ENCODE measurements around the gene HLA-DPB1. TPM values are rescaled to one million over a fixed set of nuclear protein-coding genes. Genes with fewer than 3 reads are reported as not detected.

HLA-DPB1 gene
- total RNA-seq, 2 experiments from 2014 or later: 29.0 to 31.7 TPM

DNA sequence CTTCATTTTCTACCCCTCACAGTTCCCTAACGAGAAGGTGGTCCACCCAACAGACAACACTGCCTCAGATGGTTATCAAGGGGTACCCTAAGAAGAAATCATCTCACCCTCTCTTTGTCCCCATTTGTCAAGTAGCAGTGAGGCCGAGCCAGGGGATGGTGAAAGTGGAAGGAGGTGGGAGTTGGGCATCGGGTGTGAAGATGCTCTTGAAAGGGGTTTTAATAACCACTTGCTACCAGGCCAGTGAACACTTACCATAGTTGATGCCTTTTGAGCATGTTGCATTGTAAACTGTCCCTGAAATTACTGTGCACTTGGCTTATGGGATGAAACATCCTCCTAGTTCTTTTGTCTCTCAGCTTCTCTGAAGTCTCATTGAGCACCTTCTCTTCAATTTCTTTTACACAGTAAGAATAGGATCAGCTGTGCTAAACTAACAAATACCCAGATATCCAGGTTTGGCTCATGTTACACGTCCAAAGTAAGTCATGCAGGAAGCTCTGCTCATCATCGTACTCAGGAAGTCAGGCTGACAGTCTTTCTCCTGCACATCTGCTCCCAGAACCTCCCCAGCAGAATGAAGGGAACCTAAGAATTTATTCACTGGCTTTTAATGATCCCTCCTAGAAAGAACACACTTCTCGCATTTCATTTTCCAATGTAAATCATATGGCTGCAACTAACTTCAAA is 13.3 kb downstream of the HLA-DPB1 start:
- no peaks in the 10 kb centered on the region for H3K4me1 Mint-ChIP-seq (ENCODE audit: low read depth)
- Histone ChIP-seq H3K4me3 (ENCODE audit: low read length) (no peak overlapping the region), H3K4me1 (ENCODE audit: insufficient read depth, low read length) (peaks cover 7% of the 10 kb centered on the region), H3K27me3 (ENCODE audit: control insufficient read depth in 1 of 2, insufficient read depth in 2 of 2, low read length in 2 of 2) (peaks cover 0 to 4% of the 10 kb centered on the region in 2 experiments), H3K36me3 (ENCODE audit: insufficient read depth, low read length) (peaks cover 8% of the 10 kb centered on the region), H3K9me3 (ENCODE audit: control insufficient read depth in 1 of 2, insufficient read depth in 1 of 2, low read length in 2 of 2) (no peaks in the 10 kb centered on the region), H3K27ac (ENCODE audit: low read depth in 1 of 2, low read length in 2 of 2) (no peak overlapping the region)
- POLR2A ChIA-PET: no interaction called here
- H3K27me3 Mint-ChIP-seq: peaks cover 6% of the 10 kb centered on the region
- H3K27ac Mint-ChIP-seq: no peak overlapping the region
- no peak overlapping the region for H3K4me3 Mint-ChIP-seq
- no peaks in the 10 kb centered on the region for H3K9me3 Mint-ChIP-seq
- TF ChIP-seq, protein P1, sequence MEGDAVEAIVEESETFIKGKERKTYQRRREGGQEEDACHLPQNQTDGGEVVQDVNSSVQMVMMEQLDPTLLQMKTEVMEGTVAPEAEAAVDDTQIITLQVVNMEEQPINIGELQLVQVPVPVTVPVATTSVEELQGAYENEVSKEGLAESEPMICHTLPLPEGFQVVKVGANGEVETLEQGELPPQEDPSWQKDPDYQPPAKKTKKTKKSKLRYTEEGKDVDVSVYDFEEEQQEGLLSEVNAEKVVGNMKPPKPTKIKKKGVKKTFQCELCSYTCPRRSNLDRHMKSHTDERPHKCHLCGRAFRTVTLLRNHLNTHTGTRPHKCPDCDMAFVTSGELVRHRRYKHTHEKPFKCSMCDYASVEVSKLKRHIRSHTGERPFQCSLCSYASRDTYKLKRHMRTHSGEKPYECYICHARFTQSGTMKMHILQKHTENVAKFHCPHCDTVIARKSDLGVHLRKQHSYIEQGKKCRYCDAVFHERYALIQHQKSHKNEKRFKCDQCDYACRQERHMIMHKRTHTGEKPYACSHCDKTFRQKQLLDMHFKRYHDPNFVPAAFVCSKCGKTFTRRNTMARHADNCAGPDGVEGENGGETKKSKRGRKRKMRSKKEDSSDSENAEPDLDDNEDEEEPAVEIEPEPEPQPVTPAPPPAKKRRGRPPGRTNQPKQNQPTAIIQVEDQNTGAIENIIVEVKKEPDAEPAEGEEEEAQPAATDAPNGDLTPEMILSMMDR (IDR thresholded peaks at IDR 0.05): no peak
- peaks cover 21% of the 10 kb centered on the region for H3K36me3 Mint-ChIP-seq (ENCODE audit: low read depth)
- DNase-seq (no peak), ATAC-seq (ENCODE audit: poor library complexity) (no peak)
- CTCF ChIA-PET: no interaction called here
- intact Hi-C loops (cut with DNase I, micrococcal nuclease): no loop called here

DNA sequence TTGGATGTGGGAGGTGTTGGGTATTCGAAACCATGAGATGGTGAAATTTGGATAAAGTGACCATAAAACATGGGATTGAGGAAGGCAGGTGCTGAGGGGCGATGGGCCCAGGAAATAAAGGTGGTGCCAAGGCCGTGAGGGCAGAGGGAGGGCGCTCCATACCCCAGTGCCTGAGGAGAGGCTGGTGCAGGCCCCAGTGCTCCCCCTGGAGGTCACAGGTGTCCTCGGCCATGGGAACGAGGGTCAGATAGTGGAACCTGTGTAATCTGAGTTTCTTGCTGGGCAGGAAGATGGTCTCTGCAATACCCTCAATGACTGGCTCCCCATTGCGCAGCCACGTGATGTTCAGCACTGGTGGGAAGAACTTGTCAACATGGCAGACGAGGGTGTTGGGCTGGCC is 16.2 kb downstream of the HLA-DPB1 start:
- Mint-ChIP-seq H3K9me3 (peaks cover 2% of the 10 kb centered on the region), H3K36me3 (ENCODE audit: low read depth) (peaks cover 4% of the 10 kb centered on the region), H3K27me3 (peaks cover 22% of the 10 kb centered on the region), H3K4me3 (no peak overlapping the region), H3K27ac (no peak overlapping the region), H3K4me1 (ENCODE audit: low read depth) (no peaks in the 10 kb centered on the region)
- intact Hi-C loops (cut with DNase I, micrococcal nuclease): loop anchor here (1.0 kb wide), 2 partner anchors 77 to 78 kb away; no protein-coding TSS in a partner anchor
- TF ChIP-seq, protein P1 (IDR thresholded peaks at IDR 0.05): peak; percentile 66
- H3K27ac ChIP-seq (ENCODE audit: low read depth in 1 of 2, low read length in 2 of 2): no peak overlapping the region
- H3K9me3 ChIP-seq (ENCODE audit: control insufficient read depth in 1 of 2, insufficient read depth in 1 of 2, low read length in 2 of 2): peaks cover 0 to 10% of the 10 kb centered on the region in 2 experiments
- H3K27me3 ChIP-seq (ENCODE audit: control insufficient read depth in 1 of 2, insufficient read depth in 2 of 2, low read length in 2 of 2): peaks cover 3 to 14% of the 10 kb centered on the region in 2 experiments
- H3K4me1 ChIP-seq (ENCODE audit: insufficient read depth, low read length): peaks cover 7% of the 10 kb centered on the region
- CTCF ChIA-PET: interaction anchor here (0.6 kb wide), 1 partner anchor 961 kb away, joined by 3 read pairs; no protein-coding TSS in a partner anchor
- ATAC-seq (ENCODE audit: poor library complexity) (peak; percentile 61), DNase-seq (peak; percentile 33 to 78 (median 52))
- H3K36me3 ChIP-seq (ENCODE audit: insufficient read depth, low read length): no peaks in the 10 kb centered on the region
- POLR2A ChIA-PET: no interaction called here
- H3K4me3 ChIP-seq (ENCODE audit: low read length): no peak overlapping the region

DNA sequence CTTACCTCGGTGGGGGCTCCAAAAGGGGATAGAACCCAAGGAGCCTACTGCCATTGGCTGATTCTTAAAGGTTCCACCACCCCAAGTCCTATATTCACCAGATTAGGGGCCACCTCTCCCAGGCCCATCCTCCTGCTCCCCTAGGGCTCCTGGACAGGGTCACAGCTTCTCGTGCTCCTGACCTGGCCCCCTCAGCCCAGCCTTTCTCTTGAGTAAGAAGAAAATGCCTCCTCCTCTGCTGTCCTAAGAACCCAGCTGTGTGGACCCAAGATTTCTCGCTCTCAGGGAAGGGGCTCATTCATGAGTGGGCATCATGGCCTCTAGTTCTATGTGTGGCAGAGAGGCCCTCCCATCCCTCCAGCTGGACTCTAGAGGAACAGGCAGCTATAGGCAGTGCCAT is 16.6 kb downstream of the HLA-DPB1 start:
- intact Hi-C loops (cut with DNase I, micrococcal nuclease): loop anchor here (1.0 kb wide), 2 partner anchors 77 to 78 kb away; no protein-coding TSS in a partner anchor
- Mint-ChIP-seq H3K36me3 (ENCODE audit: low read depth) (peaks cover 4% of the 10 kb centered on the region), H3K4me1 (ENCODE audit: low read depth) (no peaks in the 10 kb centered on the region), H3K4me3 (no peak overlapping the region), H3K9me3 (peaks cover 2% of the 10 kb centered on the region), H3K27ac (no peak overlapping the region), H3K27me3 (peaks cover 22% of the 10 kb centered on the region)
- ChIA-PET CTCF (interaction anchor here (0.6 kb wide), 1 partner anchor 962 kb away, joined by 3 read pairs; no protein-coding TSS in a partner anchor), POLR2A (no interaction called here)
- DNase-seq (no peak), ATAC-seq (ENCODE audit: poor library complexity) (no peak)
- H3K27me3 ChIP-seq (ENCODE audit: control insufficient read depth in 1 of 2, insufficient read depth in 2 of 2, low read length in 2 of 2): peaks cover 7 to 15% of the 10 kb centered on the region in 2 experiments
- H3K27ac ChIP-seq (ENCODE audit: low read depth in 1 of 2, low read length in 2 of 2): no peak overlapping the region
- no peaks in the 10 kb centered on the region for H3K36me3 ChIP-seq (ENCODE audit: insufficient read depth, low read length)
- H3K9me3 ChIP-seq (ENCODE audit: control insufficient read depth in 1 of 2, insufficient read depth in 1 of 2, low read length in 2 of 2): peaks cover 2 to 12% of the 10 kb centered on the region in 2 experiments
- TF ChIP-seq, protein P1 (IDR thresholded peaks at IDR 0.05): no peak
- H3K4me3 ChIP-seq (ENCODE audit: low read length): no peak overlapping the region
- peaks cover 7% of the 10 kb centered on the region for H3K4me1 ChIP-seq (ENCODE audit: insufficient read depth, low read length)

Data from CD4-positive, alpha-beta T cell (primary cell).